ENCODE results near the gene OR10C1.
"Not testable (repeated sequence)": the region's sequence is repeated elsewhere in the genome, so short reads cannot be mapped to it uniquely, and the experiment has no call there.

Gene OR10C1

GRCh38 chr6:29424168-29424567 is 14.9 kb upstream of the OR10C1 start:
- no peak for TF ChIP-seq CTCF (IDR thresholded peaks at IDR 0.05; ENCODE audit: low read depth, low read length, missing control alignments)
- no peak for DNase-seq (ENCODE audit: low read depth)
- no peak overlapping the region for H3K4me3 ChIP-seq (ENCODE audit: low read depth, low read length)
- in situ Hi-C loops (cut with HindIII; ENCODE audit: low sequenced_read_pairs), result no loop called here

GRCh38 chr6:29424575-29424974 is 14.5 kb upstream of the OR10C1 start:
- TF ChIP-seq CTCF (IDR thresholded peaks at IDR 0.05; ENCODE audit: low read depth, low read length, missing control alignments), result no peak
- in situ Hi-C loops (cut with HindIII; ENCODE audit: low sequenced_read_pairs), result no loop called here
- no peak overlapping the region for H3K4me3 ChIP-seq (ENCODE audit: low read depth, low read length)
- DNase-seq (ENCODE audit: low read depth), result no peak

GRCh38 chr6:29425075-29425474 is 14.0 kb upstream of the OR10C1 start:
- TF ChIP-seq CTCF (IDR thresholded peaks at IDR 0.05; ENCODE audit: low read depth, low read length, missing control alignments), result no peak
- in situ Hi-C loops (cut with HindIII; ENCODE audit: low sequenced_read_pairs), result no loop called here
- no peak overlapping the region for H3K4me3 ChIP-seq (ENCODE audit: low read depth, low read length)
- DNase-seq (ENCODE audit: low read depth), result no peak

- in situ Hi-C loops (cut with HindIII; ENCODE audit: low sequenced_read_pairs), result no loop called here
- no peak overlapping the region for H3K4me3 ChIP-seq (ENCODE audit: low read depth, low read length)
- DNase-seq (ENCODE audit: low read depth), result no peak
- TF ChIP-seq CTCF (IDR thresholded peaks at IDR 0.05; ENCODE audit: low read depth, low read length, missing control alignments), result no peak
Measured at GRCh38 chr6:29426654-29427053, 12.5 kb upstream of the OR10C1 start.

- DNase-seq (ENCODE audit: low read depth); H3K4me3 ChIP-seq (ENCODE audit: low read depth, low read length); in situ Hi-C loops (cut with HindIII; ENCODE audit: low sequenced_read_pairs): not testable (repeated sequence)
Measured at GRCh38 chr6:29436730-29437129, 2.4 kb upstream of the OR10C1 start.

- no peak for TF ChIP-seq CTCF (IDR thresholded peaks at IDR 0.05; ENCODE audit: low read depth, low read length, missing control alignments)
- in situ Hi-C loops (cut with HindIII; ENCODE audit: low sequenced_read_pairs), result no loop called here
- no peak for DNase-seq (ENCODE audit: low read depth)
- no peak overlapping the region for H3K4me3 ChIP-seq (ENCODE audit: low read depth, low read length)
Measured at GRCh38 chr6:29442719-29443118, 3.6 kb downstream of the OR10C1 start.

- DNase-seq (ENCODE audit: low read depth); H3K4me3 ChIP-seq (ENCODE audit: low read depth, low read length); in situ Hi-C loops (cut with HindIII; ENCODE audit: low sequenced_read_pairs): not testable (repeated sequence)
Measured at GRCh38 chr6:29444031-29444430, 4.9 kb downstream of the OR10C1 start.

GRCh38 chr6:29447670-29448069 is 8.6 kb downstream of the OR10C1 start:
- no peak overlapping the region for H3K4me3 ChIP-seq (ENCODE audit: low read depth, low read length)
- TF ChIP-seq CTCF (IDR thresholded peaks at IDR 0.05; ENCODE audit: low read depth, low read length, missing control alignments), result no peak
- in situ Hi-C loops (cut with HindIII; ENCODE audit: low sequenced_read_pairs), result no loop called here
- no peak for DNase-seq (ENCODE audit: low read depth)

Measured in astrocyte of the cerebellum (primary cell).